OCI-LY7 (cell line): ENCODE results near the gene PCDHGA1. TPM values are rescaled to one million over a fixed set of nuclear protein-coding genes. Genes with fewer than 3 reads are reported as not detected.
A peak's percentile ranks its signal among the peaks of the same experiment; 100 is the strongest.

Experiments
- BruUV-seq: library from RNA; stranded (reverse); fragments of 400-500 nt; replicated peaks from 2 replicates; lab custom pipeline; 2021; lab: Mats Ljungman, UMichigan
- CTCF ChIA-PET: fragments of 300-600 bp; sonication (Branson Sonifier 250); formaldehyde crosslinking; loops from one replicate; lab custom pipeline; 2022; ENCODE audit warnings: antibody characterized with exemption; ENCODE audit not compliant: unreplicated experiment; lab: Charles Lee
- POLR2A ChIA-PET: fragments of 300-600 bp; sonication (Branson Sonifier 250); formaldehyde crosslinking; loops from one replicate; lab custom pipeline; 2022; ENCODE audit warnings: antibody characterized with exemption; lab: Charles Lee
- DNase-seq: peaks from one replicate; pipeline ENCODE4 v3.0.0-alpha.2; 2015; ENCODE audit warnings: low spot score
- H2AFZ ChIP-seq: fragments of 200-600 bp; sonication (generic), shearing (Covaris generic); 2 replicates; pipeline ENCODE4 v1.6.1; 2014; ENCODE audit warnings: mild to moderate bottlenecking, antibody characterized with exemption, low read length, moderate library complexity
- H3K27ac ChIP-seq: fragments of 200-600 bp; sonication (generic); 2 replicates; pipeline ENCODE4 v1.5.1; 2014; ENCODE audit warnings: mixed run types, low read depth, mild to moderate bottlenecking, moderate library complexity, low read length, inconsistent platforms; ENCODE audit not compliant: poor library complexity, severe bottlenecking
- H3K36me3 ChIP-seq: fragments of 200-600 bp; sonication (generic); 2 replicates; pipeline ENCODE4 v1.6.1; 2014; ENCODE audit warnings: mild to moderate bottlenecking, antibody characterized with exemption, low read length, moderate library complexity, mixed read lengths; ENCODE audit not compliant: insufficient read depth
- H3K4me1 ChIP-seq: fragments of 200-600 bp; sonication (generic); 2 replicates; pipeline ENCODE4 v1.5.1; 2014; ENCODE audit warnings: mild to moderate bottlenecking, low read length; ENCODE audit not compliant: insufficient read depth, poor library complexity, severe bottlenecking
- H3K4me2 ChIP-seq: fragments of 200-600 bp; sonication (generic); 2 replicates; pipeline ENCODE4 v1.6.1; 2014; ENCODE audit warnings: mild to moderate bottlenecking, low read length
- H3K4me3 ChIP-seq: fragments of 200-600 bp; sonication (generic); 2 replicates; pipeline ENCODE4 v1.5.1; 2014; ENCODE audit warnings: mild to moderate bottlenecking, low read depth, low read length; ENCODE audit not compliant: poor library complexity, severe bottlenecking
- H3K79me2 ChIP-seq: fragments of 200-600 bp; sonication (generic); 2 replicates; pipeline ENCODE4 v1.6.1; 2016; ENCODE audit warnings: low read depth, mild to moderate bottlenecking, low read length, moderate library complexity, mixed read lengths; ENCODE audit not compliant: insufficient read depth
- H3K9me2 ChIP-seq: fragments of 200-600 bp; sonication (generic); 2 replicates; pipeline ENCODE4 v1.6.1; 2016; ENCODE audit warnings: mild to moderate bottlenecking, low read length, mixed read lengths; ENCODE audit not compliant: insufficient read depth
- H3K9me3 ChIP-seq: fragments of 200-600 bp; sonication (generic); 2 replicates; pipeline ENCODE4 v1.6.1; 2014; ENCODE audit warnings: mild to moderate bottlenecking, mixed run types, low read length, mixed read lengths
- H4K20me1 ChIP-seq: fragments of 200-600 bp; sonication (generic); 2 replicates; pipeline ENCODE4 v1.6.1; 2014; ENCODE audit warnings: mild to moderate bottlenecking, antibody characterized with exemption, low read length, moderate library complexity, mixed read lengths; ENCODE audit not compliant: insufficient read depth
- CTCF ChIP-seq: fragments of 200-600 bp; sonication (generic); conservative IDR thresholded peaks from 2 replicates; pipeline ENCODE4 v1.5.1; 2014; ENCODE audit warnings: mild to moderate bottlenecking, antibody characterized with exemption, low read length, moderate library complexity, mixed read lengths
- EZH2phosphoT487 ChIP-seq: fragments of 200-600 bp; sonication (generic); IDR thresholded peaks from 2 replicates; pipeline ENCODE4 v1.6.1; 2018; ENCODE audit warnings: low read depth, borderline replicate concordance, mild to moderate bottlenecking, mixed run types, antibody characterized with exemption, low read length, moderate library complexity, mixed read lengths
- intact Hi-C: fragments of 100-400 bp; cut with micrococcal nuclease; formaldehyde crosslinking; loops from one replicate; pipeline ENCODE4 v1.10.0; 2022; ENCODE audit not compliant: unreplicated experiment
- total RNA-seq, 2 experiments: library from RNA; depleted of rRNA in 1 of 2; stranded (reverse); fragments of >200 nt in 1 of 2; shearing (Covaris generic) in 1 of 2; gene quantifications; 2 replicates each; pipeline ENCODE4 v1.2.3, GENCODE V29; 2014 to 2022

The PCDHGA1 gene
- total RNA-seq, 2 experiments from 2014 or later, result 1.3 to 1.9 TPM

- H3K9me3 ChIP-seq, result no peaks in the 10 kb centered on the region
- peaks cover 63% of the 10 kb centered on the region for H3K36me3 ChIP-seq
- no peaks in the 10 kb centered on the region for H4K20me1 ChIP-seq
- no TSS peak for BruUV-seq
- H3K4me2 ChIP-seq, result peak overlapping the region; percentile 4; the same call in 1 of the 2 replicates
- intact Hi-C loops, result loop anchor here (1.0 to 5.0 kb wide), 4 partner anchors 43 to 186 kb away; partner anchors contain the start of genes PCDHGA6, PCDHGB3, PCDHGB7 and PCDHGC3
- CTCF ChIA-PET, result interaction anchor here (0.7 to 2.0 kb wide), 14 partner anchors 9 to 237 kb away, joined by 3 to 20 read pairs (median 4); partner anchors contain the start of genes PCDHGA10, PCDHGA11, PCDHGA12 and PCDHGB2
- no peak for DNase-seq
- H3K4me1 ChIP-seq, result peaks cover 30% of the 10 kb centered on the region
- H2AFZ ChIP-seq, result peak overlapping the region; percentile 60; the same call in 1 of the 2 replicates
- no peak overlapping the region for H3K4me3 ChIP-seq
- H3K27ac ChIP-seq, result no peak overlapping the region
- no peaks in the 10 kb centered on the region for H3K9me2 ChIP-seq
- no peaks in the 10 kb centered on the region for H3K79me2 ChIP-seq
- TF ChIP-seq CTCF (peak; percentile 64), EZH2phosphoT487 (no peak)
- POLR2A ChIA-PET, result interaction anchor here (0.7 to 3.0 kb wide), 8 partner anchors 30 to 161 kb away, joined by 3 to 13 read pairs (median 6); partner anchors contain the start of genes PCDHGB5 and PCDHGC3
These were observed 227.8 kb downstream of the PCDHGA1 start for GRCh38 chr5:141558150-141558549.

GRCh38 chr5:141559461-141559860, 229.1 kb downstream of the PCDHGA1 start:
- intact Hi-C loops, result loop anchor here (2.0 to 5.0 kb wide), 2 partner anchors 45 to 187 kb away; partner anchors contain the start of genes PCDHGA6 and PCDHGB3
- peaks cover 76% of the 10 kb centered on the region for H3K36me3 ChIP-seq
- no peaks in the 10 kb centered on the region for H4K20me1 ChIP-seq

More at GRCh38 chr5:141559461-141559860, 229.1 kb downstream of the PCDHGA1 start:
- H3K9me2 ChIP-seq, result no peaks in the 10 kb centered on the region
- H3K4me3 ChIP-seq, result no peak overlapping the region
- peaks cover 32% of the 10 kb centered on the region for H3K4me1 ChIP-seq
- no TSS peak for BruUV-seq
- H3K9me3 ChIP-seq, result no peaks in the 10 kb centered on the region
- ChIA-PET POLR2A (interaction anchor here (2.8 kb wide), 2 partner anchors 31 to 84 kb away, joined by 11 to 13 read pairs; partner anchors contain the start of gene PCDHGC3), CTCF (no interaction called here)
- TF ChIP-seq CTCF (no peak), EZH2phosphoT487 (no peak)
- DNase-seq, result no peak
- H3K27ac ChIP-seq, result no peak overlapping the region
- no peaks in the 10 kb centered on the region for H3K79me2 ChIP-seq
- H3K4me2 ChIP-seq, result no peak overlapping the region
- H2AFZ ChIP-seq, result no peak overlapping the region
